Measurements from ENCODE around the gene MGMT.

MGMT gene

DNA sequence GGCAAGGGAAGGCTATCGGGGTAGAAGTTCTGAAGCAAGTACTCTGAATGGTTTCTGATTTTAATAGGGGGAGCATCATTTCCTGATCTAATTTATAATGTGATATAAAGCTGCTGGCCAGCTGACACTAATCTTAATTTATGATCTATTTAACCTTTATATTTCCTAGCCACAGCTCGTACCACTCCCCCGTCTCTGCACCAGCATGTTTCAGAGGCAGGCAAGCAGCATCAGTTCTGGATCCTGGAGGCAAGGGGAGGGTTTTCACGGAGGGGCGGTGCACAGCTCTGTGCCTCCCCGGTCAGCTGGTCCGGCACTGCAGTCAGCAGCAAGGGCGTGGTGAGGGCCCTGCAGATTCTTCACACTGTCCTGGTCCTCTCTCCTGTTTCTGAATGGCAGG is 30.0 kb downstream of the MGMT start:
- DNase-seq: no peak

DNA sequence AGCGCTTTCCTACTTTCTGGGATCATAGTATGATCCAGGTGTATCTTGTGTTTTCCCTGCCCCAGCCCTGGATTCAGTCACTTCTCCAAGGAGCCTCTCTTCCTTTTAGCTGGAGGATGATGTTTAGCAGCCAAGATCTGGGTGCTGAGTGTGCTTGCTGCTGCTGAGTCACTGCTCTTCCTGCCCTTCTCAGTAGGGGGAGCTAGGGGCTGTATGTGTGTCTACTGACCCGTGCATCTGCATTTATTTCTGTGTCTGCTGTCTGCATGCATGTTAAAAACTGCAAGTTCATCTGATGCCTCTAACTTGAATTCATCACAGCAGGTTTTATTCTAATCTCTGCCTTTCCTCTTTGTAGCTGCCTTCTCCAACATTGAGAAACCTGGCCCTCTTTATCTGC is 31.6 kb downstream of the MGMT start:
- no peak for DNase-seq

DNA sequence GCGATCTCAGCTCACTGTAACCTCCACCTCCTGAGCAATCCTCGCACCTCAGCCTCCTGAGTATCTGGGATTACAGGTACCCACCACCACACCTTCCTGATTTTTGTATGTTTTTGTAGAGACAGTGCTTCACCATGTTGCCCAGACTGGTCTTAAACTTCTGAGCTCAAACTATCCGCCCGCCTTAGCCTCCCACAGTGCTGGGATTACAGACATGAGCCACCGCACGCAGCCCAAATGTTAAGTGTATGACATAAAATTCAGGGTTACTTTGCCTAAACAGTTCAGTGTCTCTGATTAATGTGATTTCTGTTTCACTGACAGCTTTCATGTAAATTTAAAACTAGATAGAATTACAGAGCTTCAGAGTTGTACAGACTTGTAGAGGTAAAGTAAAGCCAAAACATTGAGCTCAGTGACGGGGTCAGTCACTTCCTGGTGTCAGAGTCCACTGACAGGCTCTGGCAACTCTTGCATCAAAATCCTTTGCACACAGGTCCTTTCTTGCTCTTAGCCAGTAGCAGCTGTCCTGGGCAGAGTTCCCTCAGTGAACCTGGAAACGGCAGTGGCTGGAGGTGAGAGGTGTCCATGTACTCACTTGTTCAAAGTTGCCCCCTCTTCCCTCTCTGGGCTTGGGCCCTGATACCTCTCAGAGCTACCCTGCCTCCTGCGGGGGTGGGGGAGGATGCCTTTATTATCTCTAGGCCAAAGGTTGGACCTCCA is 33.7 kb downstream of the MGMT start:
- no peak for DNase-seq

DNA sequence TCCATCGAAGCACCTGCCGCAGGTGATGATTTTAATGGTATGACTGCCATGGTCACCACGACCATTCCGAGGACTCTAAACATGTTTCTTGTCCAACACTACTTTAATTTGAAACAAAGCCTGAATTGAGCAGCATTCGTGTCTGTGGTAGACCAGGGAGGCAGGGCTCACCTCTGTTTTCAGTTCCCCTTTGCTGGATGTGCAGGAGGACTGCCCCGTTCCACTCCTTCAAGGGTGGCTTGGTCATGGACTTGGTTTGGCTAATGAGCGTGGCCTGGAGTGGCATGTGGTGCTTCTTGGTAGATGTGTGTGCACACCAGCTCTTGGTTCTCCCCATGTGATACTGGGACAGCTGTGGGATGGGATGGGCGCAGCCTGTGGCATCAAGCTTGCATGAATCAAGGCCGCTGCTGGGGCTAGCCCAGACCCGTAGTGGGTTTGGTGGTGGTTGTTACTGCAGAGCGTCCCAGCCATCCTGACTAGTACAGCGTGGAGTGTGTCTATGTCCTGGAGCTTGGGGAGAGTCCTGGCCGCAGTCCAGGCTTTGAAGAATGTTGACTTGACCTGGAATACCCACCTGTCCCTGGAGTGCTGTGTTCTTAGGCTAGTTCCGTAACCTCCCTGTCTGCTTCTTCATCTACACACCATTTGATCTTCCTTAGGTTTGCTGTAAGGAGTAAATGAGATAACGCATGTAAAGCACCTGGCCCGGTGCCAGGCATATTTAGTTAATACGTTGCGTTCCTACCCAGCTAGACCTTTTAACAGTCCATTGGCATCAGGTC is 34.8 kb downstream of the MGMT start:
- no peak for DNase-seq

DNA sequence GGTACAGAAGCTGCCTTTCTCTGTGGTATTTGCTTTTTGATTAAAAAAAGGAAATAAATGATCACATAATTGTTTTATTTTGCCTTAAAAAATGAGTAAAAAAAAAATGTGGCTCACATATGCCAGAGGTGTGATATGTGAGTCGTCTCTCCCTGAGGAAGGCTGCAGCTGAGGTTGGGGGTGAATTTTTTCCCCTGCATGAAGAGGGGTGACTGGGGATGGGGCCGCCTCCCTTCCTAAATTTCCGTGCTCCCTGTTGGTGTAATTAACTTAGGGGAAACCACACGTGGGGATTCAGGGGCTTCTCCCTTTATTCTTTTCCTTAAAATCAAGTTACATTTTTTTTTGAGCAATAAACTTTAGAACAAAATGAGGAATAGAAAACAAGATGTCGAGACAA is 35.4 kb downstream of the MGMT start:
- DNase-seq: no peak

DNA sequence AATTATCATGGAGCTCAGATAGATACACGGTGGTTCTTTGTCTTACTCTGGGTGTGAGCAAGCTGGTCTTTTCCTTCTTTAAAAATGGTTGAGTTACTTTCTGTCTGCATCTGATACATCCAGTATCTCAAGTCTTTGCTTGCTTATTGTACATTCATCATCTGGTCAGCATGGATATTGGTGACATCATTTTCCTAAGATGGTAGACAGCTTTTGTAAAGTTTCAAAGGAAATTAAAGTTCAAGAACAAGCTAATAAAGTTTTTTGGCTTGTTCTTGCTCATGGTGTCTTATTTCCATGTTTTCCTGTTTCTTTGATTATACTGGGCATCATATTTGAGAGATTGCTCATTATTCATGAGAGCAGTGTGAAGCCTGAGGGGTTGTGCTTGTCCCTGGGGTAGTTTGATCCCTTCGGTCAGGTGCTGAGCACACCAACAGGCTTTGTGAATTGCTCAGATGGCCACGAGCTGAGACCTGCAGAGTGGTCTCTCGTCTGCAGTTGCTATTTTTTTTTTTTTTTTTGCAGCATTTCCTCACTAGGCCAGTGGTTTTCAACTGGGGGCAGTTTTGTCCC is 38.5 kb downstream of the MGMT start:
- no peak for DNase-seq

DNA sequence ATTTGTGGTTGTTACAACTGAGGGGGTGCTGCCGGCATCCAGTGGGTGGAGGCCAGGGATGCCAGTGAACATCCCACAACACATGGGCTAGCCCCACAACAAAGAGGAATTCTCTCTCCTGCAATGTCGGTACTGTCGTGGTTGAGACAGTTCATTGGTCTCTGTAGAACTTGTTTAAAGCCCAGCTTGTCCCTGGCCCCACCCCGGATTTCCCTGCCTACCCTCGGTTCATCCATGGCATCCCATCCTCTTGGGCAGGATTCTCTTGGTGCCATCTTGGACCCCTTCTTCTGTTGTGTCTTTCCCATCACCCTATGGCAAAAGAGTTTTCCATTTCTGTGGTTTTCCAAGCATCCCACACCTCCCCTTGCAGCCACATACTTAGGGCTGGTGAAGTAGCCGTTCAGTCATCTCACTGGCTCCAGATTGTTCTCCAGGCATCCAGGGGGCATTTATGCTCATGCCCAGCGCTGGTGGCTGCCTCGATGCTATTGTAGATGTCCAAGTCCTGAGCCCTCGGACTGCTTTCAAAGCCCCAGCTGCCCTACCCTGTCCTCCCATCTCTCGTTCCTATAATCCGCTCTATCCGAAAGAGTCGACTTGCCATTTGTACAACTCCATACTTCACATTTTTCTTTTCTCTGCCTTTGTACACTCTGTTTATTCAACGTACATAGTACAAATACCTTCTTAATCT is 39.2 kb downstream of the MGMT start:
- no peak for DNase-seq

DNA sequence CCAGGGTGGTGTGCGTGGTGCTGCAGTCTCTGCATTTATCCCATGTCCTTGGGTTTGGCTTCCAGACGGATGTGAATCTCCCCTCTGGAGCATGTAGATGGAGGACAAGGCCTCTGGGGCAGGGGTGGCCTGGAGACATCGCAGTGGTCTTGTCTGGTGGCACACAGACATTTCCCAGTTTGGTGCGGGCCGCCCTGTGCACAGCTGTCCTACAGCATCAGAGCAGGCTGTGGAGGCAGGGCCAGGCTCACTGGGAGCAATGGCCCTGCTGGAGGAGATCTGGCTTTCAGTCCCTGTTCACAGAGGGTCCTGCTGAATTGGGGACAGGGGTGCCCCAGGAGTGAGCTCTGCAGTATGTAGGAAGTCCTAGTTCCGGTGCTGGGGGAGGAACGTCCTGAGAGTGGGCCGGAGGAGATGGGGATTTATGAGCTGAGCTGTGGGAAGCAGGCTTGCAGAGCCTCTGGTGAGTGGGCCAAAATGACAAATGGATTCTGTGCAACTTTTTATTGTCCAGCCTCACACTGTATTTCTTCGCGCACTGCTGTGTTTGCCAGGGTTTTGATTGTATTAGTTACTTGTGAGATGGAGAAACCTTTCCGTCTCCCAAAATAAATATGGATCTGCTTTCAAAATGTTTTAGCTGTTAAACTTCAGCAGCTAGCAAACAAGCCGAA is 40.3 kb downstream of the MGMT start:
- no peak for DNase-seq

DNA sequence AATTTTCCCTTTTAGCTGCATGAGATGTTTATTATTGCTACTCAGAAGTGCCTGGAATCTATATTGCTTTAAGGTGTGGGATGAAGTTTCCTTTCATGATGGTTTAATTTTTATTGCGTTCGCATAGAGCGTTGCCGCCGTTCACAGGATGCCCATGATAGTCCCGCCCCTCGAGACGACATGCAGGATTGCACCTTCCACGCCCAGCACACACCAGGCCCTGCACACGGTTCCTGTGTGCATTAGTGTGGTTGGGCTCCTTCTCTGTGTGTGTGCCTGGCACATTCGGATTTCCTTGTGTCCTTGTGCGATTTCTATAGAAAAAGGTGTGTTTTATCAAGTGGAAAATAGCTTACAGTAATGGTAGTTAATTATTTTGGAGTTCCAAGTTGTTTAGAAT is 42.1 kb downstream of the MGMT start:
- DNase-seq: no peak

DNA sequence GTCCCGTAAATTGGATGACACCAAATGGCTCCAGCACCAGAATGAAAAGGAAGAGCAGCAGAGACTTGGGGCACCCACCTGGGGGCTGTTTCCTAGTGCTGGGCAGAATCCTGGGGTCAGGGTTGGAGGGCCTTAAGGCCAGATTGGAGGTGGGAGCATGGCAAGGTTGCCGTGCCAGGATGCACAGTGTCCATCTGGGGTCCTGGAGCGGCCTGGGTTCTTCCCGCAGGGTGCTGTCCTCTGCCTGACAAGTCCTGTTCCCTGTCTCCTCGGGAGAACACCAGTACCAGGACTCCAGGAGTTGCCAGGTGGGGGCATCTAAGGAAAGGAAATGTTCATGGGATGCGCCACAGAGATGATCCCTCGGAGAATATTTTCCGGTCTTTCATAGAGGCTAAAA is 42.8 kb downstream of the MGMT start:
- no peak for DNase-seq

DNA sequence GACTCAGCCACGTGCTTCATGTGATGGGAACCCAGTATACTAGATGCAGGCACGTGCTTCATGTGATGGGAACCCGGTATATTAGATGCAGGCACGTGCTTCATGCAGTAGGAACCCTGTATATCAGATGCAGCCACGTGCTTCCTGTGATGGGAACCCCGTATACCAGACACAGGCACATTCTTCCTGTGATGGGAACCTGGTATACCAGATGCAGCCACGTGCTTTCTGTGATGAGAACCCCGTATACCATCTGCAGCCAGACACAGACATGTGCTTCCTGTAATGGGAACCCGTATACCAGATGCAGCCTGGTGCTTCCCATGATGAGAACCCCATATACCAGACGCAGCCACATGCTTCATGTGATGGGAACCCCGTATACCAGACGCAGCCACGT is 44.0 kb downstream of the MGMT start:
- DNase-seq: no peak

DNA sequence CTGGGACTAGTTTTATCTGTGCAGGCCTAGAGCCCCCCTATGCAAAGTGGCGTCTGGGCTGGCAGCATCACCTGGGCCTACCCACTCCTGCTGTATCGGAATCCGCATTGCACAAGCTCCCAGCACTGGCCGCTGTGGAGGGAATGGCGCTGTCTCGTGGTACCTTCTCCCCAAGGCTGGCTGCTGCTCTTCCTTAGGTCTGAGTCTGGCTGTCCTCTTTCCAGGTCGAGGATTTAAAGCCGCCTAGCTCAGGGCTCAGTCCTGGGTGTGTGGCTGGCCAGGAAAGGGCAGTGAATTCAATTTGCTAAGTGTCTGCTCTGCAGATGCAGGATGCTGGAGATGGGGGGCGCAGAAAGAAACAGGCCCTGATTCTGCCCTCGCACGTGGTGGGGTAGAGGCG is 44.7 kb downstream of the MGMT start:
- DNase-seq: no peak

DNA sequence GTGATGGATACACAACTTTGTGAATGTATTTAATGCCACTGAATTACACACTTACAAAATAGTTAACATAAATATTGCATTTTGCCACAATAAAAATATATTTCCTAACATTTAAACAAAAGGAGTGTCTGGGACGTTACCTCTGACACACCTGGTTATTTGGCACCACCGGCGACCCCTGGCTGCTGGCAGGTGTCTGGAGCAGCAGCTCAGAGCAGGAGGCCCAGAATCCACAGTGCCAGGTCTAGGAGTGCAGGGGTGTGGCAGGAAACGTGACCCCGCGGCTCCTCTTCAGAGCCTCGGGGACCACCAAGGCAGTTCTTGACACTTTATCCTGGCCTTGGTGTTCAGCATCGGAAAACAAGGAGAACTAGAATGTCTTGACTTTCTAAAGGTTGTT is 46.3 kb downstream of the MGMT start:
- DNase-seq: no peak

DNA sequence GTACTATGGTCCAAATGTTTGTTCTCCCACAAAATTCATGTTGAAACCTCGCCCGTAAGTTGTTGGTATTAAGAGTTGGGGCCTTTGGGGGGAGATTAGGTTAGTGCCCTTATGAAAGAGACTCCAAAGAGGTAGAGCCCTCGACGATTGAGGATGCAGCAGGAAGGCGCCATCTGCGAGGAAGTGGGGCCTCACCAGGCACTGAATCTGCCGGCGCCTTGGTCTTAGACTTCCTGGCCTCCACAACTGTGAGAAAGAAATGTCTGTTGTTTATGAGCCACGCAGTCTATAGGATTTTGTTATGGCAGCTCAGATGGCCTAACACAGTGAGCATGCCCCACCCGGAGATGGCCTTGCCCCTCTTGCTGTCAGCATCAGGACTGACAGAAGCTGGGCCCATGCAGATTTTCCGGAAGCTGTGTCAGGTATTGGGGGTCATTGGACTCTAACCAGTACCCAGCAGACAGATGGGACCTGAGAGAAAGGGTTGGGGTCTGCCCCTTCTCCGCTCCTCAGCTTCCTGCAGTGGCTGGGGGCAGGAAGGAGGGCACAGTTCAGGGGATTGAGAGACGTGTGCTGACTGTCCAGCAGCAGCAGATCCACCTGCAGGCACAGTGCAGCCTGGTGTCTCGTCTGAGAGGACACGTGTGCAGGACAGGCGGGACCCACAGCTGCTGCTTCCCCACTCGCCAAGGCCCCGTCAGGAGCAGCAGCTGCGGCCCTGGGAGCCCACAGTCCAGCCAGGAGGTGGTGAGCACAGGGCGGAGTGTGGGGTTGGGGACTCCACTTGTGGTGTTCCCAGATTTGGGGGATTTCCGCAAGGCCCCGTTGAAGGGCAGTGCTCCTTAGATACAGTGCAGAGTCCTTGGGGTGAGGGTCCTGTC is 47.8 kb downstream of the MGMT start:
- DNase-seq: no peak

DNA sequence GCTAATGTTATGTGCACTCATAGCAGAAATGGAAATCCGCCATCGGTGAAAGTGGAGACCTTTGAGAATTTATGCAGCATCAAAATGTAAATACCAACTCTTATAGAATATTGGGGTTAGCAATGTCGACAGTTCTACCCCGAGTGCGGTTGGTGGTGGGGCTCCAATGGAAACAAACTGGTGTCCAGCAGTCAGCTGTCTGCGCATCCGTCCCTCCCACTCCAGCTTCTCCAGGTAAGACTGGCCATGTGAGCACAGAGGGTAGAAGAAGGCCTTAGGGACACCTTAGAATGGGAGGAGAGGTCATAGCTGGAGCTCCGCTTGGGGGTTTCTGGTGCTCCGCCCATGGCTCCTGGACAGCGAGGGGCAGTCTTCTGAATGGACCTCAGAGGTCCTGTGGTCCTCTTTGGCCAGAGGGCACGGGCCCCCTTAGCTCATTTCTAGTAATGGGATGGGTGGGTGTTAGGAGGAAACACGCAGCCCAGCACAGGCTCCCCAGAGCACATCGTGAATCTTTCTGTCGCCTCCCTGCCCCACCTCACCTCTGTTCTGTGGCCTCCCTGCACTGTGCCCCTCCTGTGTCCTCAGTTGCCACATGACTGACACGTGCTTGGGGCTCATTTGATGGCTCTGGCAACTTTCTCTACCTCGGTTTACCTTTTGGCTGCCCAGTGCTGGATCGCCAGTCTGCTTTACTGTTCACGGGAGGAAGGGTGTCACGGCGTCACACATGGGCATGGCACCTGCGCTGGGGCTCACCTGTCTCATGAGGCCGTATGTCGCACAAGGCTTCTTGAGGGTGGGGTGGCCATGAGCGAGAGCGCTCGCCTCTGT is 50.0 kb downstream of the MGMT start:
- DNase-seq: no peak

DNA sequence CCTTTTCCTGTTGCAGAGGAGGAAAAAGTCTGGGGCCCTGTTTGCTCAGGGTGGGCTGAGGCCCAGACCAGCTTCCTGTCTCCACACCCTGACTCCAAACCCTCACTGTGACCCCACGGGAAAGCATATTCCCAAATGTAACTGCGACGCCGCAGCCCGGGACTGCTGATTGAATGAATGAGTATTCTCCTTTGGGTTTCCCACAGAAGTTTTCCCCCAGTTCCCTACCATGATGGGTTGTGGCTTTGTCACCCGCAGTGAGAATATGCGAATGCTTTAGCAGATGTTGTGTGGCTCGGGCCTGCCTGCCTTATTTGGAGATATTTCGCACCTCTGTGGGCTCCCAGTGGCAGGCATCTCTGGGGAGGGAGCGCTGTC is 50.6 kb downstream of the MGMT start:
- no peak for DNase-seq

DNA sequence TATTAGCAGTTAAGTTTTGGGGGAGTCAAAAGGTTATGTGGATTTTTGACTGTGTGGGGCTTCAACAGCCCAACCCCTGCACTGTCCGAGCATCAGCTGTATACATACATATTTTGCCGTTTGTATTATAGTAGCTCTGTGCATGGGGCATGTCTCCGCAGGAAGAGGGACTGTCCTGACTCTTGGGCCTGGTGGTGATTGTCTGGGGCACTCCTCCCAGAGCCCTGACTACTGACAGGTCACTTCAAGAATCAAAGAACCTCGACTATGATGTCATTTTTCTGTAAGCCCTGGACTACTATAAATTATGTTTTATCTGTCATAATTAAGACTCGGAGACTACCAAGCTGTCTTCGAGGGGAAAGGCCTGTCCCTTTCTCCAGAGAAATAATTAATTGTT is 51.8 kb downstream of the MGMT start:
- DNase-seq: no peak

DNA sequence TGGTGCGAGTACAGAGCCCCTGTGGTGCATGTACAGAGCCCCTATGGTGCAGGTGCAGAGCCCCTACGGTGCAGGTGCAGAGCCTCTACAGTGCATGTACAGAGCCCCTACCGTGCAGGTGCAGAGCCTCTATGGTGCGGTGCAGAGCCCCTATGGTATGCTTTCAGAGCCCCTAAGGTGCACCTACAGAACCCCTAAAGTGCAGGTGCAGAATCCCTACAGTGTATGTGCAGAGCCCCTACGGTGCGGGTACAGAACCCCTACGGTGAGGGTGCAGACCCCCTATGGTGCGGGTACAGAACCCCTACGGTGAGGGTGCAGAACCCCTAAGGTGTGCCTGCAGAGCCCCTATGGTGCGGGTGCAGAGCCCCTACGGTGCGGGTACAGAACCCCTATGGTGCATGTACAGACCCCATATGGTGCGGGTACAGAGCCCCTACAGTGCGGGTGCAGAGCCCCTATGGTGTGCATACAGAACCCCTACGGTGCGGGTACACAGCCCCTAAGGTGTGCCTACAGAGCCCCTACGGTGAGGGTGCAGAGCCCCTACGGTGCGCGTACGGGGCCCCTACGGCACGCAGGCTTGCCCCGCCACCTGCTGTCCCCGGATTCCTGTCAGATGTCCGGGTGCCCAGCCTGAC is 53.5 kb downstream of the MGMT start:
- no peak for DNase-seq

DNA sequence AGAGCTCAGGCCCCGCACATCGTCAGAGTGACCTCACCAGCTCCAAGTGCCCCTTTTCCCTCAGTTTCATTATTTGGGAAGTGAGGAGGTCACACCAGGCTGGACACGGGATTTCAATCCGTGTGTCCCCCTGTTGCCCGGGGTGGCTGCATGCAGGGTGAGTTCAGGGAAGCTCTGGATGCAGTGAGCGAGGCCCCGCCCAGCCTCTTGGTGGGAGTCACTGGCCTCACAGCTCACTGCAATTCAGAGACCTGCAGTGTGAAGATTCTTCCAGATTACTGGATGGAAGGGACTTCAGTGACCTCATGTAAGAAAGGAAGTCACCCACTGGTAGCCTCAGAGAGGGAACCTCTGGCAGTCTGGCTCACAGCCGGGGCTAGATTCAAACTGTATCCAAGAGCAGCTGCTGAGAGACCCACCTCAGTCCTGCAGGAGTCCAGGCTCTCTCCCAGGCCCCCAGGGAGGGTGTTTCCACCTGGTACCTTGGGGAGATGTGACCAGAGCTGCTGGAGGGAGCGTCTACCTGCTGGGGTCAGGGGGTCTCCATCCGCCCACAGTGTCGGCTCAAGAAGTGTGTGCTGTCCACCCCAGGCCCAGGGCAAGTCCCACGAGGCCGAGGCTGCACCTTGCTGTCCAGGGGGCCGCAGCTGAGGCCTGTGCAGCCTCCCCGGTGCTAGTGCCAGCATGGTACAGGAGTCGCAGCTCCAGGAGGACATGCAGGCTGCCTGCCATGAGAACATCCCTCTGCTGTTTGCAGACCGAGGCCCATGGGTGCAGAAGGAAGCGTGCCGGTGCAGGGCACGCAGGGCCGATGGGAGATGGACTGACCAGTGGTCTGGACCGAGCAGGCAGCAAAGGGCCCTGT is 54.4 kb downstream of the MGMT start:
- DNase-seq: no peak
